GM12874 (cell line): Measurements from ENCODE around the gene WSCD1.

Experiments
- CTCF ChIP-seq: IDR thresholded peaks from 2 replicates; pipeline ENCODE4 v1.5.1; 2011; ENCODE audit warnings: low read depth, mild to moderate bottlenecking, control low read depth, low read length, moderate library complexity; ENCODE audit not compliant: insufficient read depth

The WSCD1 gene

GRCh38 chr17:6108382-6108781, 38.2 kb downstream of the WSCD1 start:
- TF ChIP-seq CTCF: no peak

- TF ChIP-seq CTCF: no peak
Measured at GRCh38 chr17:6108987-6109386, 38.8 kb downstream of the WSCD1 start.

GRCh38 chr17:6109536-6109935, 39.4 kb downstream of the WSCD1 start:
- no peak for TF ChIP-seq CTCF

GRCh38 chr17:6110088-6110487, 39.9 kb downstream of the WSCD1 start:
- no peak for TF ChIP-seq CTCF

- TF ChIP-seq CTCF: no peak
Measured at GRCh38 chr17:6110592-6110991, 40.4 kb downstream of the WSCD1 start.

- TF ChIP-seq CTCF: no peak
Measured at GRCh38 chr17:6120351-6120750, 50.2 kb downstream of the WSCD1 start.

- TF ChIP-seq CTCF: no peak
Measured at GRCh38 chr17:6124856-6125255, 54.7 kb downstream of the WSCD1 start.

- TF ChIP-seq CTCF: no peak
Measured at GRCh38 chr17:6126768-6127167, 56.6 kb downstream of the WSCD1 start.
